HL-60 (cell line): ENCODE measurements around the gene EXOSC10.

Source experiments
- CTCF ChIP-seq: IDR thresholded peaks from one replicate; pipeline ENCODE4 v1.5.1; 2011; ENCODE audit warnings: low read length, control low read depth, inconsistent platforms; ENCODE audit not compliant: insufficient read depth
- POLR2AphosphoS5 ChIP-seq: IDR thresholded peaks from 2 replicates; pipeline ENCODE4 v1.6.1; 2012; ENCODE audit warnings: low read depth

DNA sequence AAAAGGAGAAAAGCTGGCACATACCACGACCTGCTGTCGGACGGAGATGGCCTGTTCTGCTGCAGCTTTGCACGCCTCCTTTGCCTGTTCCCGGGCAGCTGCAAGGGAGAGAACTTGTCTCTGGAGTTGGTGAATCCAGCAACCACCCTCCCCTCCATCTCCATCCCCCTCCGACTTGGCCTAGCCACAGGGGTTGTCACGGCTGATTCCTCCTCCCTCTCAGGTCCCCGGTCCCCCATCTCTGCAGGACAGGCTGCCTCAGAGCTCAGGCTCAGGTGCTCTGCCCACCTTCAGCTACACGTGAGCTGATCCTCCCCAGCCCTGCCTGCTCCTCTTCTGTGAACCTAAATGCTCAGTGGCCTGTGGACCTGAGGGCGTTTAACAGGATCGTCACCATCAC lies 28.8 kb downstream of the EXOSC10 start:
- TF ChIP-seq CTCF, result no peak
- TF ChIP-seq POLR2AphosphoS5, result no peak
